GM19324 (cell line): ENCODE results near the gene YBX2.
A peak's percentile ranks its signal among the peaks of the same experiment; 100 is the strongest.

Experiments
- ATAC-seq: cut with Tn5 transposase; IDR thresholded peaks from one replicate; pipeline ENCODE4 v1.9.1; 2021; ENCODE audit warnings: mild to moderate bottlenecking, moderate library complexity; ENCODE audit not compliant: unreplicated experiment, low FRiP score

Gene YBX2

DNA sequence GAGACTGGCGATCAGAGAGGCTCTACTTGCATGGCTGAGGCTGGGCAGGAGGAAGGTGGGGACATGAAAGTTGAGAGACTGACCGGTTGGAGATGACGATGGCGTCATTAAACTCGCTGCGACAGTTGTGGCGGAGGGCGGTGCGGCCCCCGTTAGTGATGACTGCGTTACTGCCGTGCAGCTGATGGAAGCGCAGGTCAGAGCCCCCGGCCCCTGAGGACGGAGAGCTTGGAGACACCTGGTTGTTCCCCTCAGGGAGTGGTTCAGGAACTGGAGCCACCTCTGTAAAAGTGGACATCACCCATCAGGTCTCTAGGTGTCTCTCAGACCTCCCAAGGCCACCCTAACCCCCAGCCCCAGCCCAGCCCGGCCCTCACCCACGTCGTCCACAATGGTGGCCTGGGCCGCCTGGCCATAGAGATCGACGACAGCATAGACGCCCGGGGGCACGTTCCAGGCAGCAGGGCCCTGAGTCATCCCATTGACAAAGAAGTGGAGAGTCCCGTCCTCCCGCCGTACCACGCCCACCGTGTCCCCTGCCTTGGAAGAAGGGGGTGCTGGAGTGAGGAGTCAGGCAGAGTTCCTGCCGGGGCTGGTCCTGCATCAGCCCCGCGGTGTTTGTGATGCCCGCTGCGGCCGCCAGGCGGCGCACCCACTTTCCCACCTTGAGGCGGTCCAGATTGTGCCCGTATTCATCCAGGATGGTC lies 29.4 kb upstream of the YBX2 start:
- ATAC-seq = no peak

GRCh38 chr17:7322520-7323194 lies 28.2 kb upstream of the YBX2 start:
- ATAC-seq = no peak

- no peak for ATAC-seq
Measured at GRCh38 chr17:7321466-7321865, 27.0 kb upstream of the YBX2 start.

- no peak for ATAC-seq
Measured at GRCh38 chr17:7318121-7318860, 23.9 kb upstream of the YBX2 start.

DNA sequence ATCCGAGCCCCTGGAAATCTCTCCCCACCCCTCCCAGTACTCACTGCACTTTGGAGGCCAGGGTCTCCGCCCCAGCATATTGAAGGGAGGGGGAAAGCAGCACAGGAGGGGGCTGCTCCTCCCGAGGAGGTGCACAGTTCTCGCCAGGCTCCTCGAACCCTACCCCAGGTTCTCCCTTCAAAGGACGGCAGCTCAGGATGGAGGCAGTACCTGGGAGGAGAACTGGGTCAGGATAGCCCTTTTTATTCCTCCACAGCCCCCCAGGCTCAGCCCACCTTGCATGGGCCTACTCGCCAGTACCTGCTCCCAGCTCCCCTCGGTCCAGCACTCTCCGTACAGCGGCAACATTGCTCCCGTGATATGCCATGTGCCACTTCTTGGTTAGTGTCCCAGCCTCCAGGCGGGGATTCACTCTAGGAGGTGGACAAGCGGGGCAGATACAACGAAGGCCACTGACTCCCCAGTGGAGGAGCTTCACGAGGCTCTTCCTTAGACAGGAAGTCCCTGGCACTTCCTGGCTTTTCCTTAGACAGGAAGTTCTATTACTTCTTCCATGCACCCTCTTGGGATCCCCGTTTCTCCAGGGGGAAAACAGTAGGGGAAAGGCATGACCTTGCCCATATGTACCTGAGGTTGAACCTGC lies 22.8 kb upstream of the YBX2 start:
- no peak for ATAC-seq

- no peak for ATAC-seq
Measured at GRCh38 chr17:7315570-7316235, 21.3 kb upstream of the YBX2 start.

DNA sequence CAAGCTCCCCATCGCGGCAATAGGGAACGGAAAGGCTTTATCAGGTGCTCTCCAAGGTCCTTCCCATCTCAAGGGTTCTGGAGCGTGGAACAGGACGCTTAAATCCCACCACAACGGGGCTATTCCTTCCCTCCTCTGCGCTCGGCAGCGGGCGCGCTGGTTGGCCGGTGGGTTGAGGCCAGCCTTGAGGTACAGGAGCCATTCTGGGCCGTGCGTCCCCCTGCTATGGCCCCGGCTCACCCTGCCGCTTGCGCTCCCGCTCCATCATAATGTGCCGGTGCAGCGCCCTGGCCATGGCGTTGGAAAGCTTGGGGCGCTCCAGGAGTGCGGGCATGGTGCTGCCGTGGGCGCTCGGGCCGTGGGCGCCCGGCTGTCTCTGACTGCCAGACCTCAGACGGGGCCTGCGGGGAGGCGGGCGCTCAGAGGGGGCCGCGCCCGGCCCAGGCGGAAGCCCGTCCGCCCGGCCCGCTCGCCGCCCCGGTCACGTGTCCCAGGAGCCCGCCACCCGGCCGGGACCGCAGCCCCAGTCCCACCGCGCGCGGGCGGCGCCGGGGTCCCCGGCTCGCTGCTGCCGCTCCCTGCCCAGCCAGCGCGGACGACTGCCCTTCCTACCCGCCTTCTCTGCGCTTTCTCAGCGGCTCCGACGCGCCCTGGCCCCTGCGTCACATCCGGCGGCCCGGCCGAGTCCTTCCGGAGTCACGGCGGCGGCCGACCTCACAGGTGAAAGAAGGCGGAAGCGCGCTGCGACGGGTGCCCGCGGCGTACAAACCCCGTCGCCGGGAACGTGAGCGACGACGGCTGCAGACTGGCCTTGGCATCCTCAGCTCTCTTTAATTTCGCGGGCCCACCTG lies 20.5 kb upstream of the YBX2 start, which contains the start of gene GPS2:
Gene GPS2 (minus strand): TSS at position 642 of the 851 bp plus-strand sequence. CDS start 308 bp downstream, at position 334.
- ATAC-seq = peak; percentile 71

- no peak for ATAC-seq
Measured at GRCh38 chr17:7313890-7314718, 19.7 kb upstream of the YBX2 start.

- ATAC-seq = no peak
Measured at GRCh38 chr17:7313088-7313889, 18.9 kb upstream of the YBX2 start.

- no peak for ATAC-seq
Measured at GRCh38 chr17:7312432-7313087, 18.1 kb upstream of the YBX2 start.

- ATAC-seq = no peak
Measured at GRCh38 chr17:7311110-7311705, 16.8 kb upstream of the YBX2 start.

DNA sequence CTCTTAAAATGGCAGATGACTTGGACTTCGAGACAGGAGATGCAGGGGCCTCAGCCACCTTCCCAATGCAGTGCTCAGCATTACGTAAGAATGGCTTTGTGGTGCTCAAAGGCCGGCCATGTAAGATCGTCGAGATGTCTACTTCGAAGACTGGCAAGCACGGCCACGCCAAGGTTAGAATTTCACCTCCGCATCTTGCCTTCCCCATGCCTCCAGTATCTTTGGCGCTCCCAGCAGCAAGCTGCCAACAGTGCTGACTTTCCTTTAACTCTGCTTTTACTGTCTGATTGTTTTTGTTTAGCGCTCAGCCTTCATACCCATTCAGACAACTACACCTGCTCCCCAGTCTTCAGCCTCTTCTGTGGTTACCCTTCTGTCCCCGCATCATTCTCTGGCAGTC lies 15.2 kb upstream of the YBX2 start:
- ATAC-seq = no peak

DNA sequence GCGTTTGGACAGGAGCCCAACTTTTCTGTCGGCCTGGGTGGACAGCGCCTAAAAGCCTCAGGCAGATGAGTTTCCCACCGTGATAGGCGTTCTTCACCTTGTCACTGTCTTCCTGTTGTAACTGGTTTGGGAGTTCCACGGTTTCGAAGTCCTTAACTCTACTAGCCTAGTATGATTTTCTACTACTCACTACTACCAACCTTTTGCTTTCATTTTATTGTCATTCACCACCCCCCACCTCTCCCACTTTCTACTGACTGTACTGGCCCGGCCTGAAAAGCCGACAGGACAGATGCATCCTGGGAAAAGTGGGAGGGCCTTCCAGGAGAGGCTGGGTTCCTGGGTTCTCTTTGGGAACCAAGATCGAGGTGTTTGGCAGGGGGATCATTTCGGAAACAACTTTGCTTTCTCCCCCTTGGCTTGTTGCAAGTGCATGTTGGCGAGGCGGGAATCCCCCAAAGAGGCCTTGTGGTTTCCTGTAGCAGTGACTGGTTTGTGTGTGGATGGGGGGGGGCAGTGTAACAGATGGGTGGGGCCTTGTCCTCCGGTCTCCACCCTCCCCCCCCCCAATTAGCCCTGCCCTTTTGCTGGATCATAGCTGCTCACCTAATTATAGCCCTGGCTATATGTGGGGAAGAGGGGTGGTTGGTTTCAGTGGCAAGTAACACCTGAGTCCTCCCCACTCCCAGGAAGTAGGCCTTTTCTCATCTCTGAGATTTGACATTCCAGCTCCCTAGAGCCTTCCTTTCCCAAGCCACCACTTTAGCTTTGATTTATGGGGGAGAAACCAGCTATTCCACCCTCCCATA lies 14.4 kb upstream of the YBX2 start:
- no peak for ATAC-seq

DNA sequence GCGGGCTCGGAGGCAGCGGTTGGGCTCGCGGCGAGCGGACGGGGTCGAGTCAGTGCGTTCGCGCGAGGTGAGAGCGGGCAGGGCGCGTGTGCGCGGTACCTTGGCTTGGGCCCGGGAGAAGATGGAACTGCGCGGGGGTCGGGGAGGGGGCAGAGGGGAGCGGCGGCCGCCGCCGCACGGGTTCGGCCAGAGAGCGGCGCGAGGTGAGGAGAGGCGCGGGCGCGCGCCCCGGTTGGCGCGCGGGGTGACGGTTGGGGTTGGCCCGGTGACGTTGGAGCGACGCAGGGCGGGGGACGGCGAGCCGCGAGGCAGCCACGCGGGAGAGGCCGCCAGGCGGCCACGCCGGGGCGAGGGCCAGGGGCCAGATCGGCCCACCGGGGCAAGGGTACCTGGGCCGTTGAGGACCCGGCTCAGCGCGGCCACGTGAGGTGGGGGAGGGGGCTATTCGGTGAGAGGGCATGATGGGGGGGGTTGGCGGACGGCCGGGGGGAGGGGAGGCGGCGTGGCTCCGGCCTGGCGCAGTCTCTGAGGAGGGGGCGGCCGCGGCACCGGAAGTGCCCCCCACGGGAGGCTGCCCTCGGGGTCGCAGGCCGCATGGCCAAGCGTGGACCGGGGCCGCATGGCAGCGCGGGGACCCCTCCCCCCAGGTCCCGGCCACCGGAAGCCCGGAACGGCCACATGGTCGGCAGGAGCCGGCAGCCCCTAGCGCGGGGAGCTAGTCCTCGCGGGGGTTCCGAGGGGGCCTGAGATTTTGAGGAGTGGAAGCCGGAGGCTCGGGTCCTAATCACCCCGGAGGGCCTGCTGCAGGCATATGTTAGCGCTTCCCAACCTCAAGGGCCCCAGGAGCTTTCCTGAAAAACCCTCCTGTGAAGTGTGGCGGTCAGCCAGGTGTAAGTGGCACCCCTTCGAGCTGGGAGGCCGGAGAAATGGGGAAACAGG lies 13.5 kb upstream of the YBX2 start:
- peak; percentile 15 for ATAC-seq
